Suprapubic skin (tissue), 4 donors: Measurements from ENCODE around the gene IGFBP6.

ENCODE experiments used
- CTCF ChIP-seq, 2 donors: fragments of 200-600 bp in 1 of 2; fragments of 450-650 bp in 1 of 2; sonication (generic) in 1 of 2; IDR thresholded peaks; one replicate each; pipeline ENCODE4 v1.5.1; 2016 to 2019; ENCODE audit warnings: antibody characterized with exemption in 2 of 2, mild to moderate bottlenecking in 1 of 2, moderate library complexity in 1 of 2
- EP300 ChIP-seq: sonication (generic); formaldehyde crosslinking; IDR thresholded peaks from one replicate; pipeline ENCODE4 v1.6.1; 2017; ENCODE audit warnings: antibody characterized with exemption
- POLR2A ChIP-seq, 2 donors: fragments of 450-650 bp; IDR thresholded peaks; one replicate each; pipeline ENCODE4 v1.6.1; 2017; ENCODE audit warnings: antibody characterized with exemption in 2 of 2, mild to moderate bottlenecking in 2 of 2, moderate library complexity in 2 of 2
- POLR2AphosphoS5 ChIP-seq, 3 donors: sonication (generic); formaldehyde crosslinking; IDR thresholded peaks; one replicate each; pipeline ENCODE4 v1.6.1; 2017; ENCODE audit warnings: antibody characterized with exemption in 3 of 3

GRCh38 chr12:53073881-53074280 lies 23.6 kb upstream of the IGFBP6 start:
- TF ChIP-seq CTCF (IDR thresholded peaks at IDR 0.05) (no peak), POLR2A (IDR thresholded peaks at IDR 0.05) (no peak), POLR2AphosphoS5 (IDR thresholded peaks at IDR 0.05) (no peak), EP300 (no peak)
